ENCODE results near the gene TEX54.
"Not testable (repeated sequence)": the region's sequence is repeated elsewhere in the genome, so short reads cannot be mapped to it uniquely, and the experiment has no call there.

The TEX54 gene

GRCh38 chr11:62879235-62879978 is 46.8 kb upstream of the TEX54 start:
- no peak overlapping the region; the same call in 1 of the 2 replicates for H3K4me3 ChIP-seq (ENCODE audit: low read depth, low read length)
- TF ChIP-seq CTCF (IDR thresholded peaks at IDR 0.05; ENCODE audit: low read depth, low read length, missing control alignments): no peak
- DNase-seq (ENCODE audit: low read depth): no peak

- TF ChIP-seq CTCF (IDR thresholded peaks at IDR 0.05; ENCODE audit: low read depth, low read length, missing control alignments): no peak
- DNase-seq (ENCODE audit: low read depth): no peak
- H3K4me3 ChIP-seq (ENCODE audit: low read depth, low read length): no peak overlapping the region
Measured at GRCh38 chr11:62876712-62877111, 44.1 kb upstream of the TEX54 start.

GRCh38 chr11:62875698-62876478 is 43.2 kb upstream of the TEX54 start:
- no peak overlapping the region for H3K4me3 ChIP-seq (ENCODE audit: low read depth, low read length)
- no peak for DNase-seq (ENCODE audit: low read depth)
- no peak for TF ChIP-seq CTCF (IDR thresholded peaks at IDR 0.05; ENCODE audit: low read depth, low read length, missing control alignments)

- DNase-seq (ENCODE audit: low read depth): no peak
- no peak for TF ChIP-seq CTCF (IDR thresholded peaks at IDR 0.05; ENCODE audit: low read depth, low read length, missing control alignments)
- no peak overlapping the region for H3K4me3 ChIP-seq (ENCODE audit: low read depth, low read length)
Measured at GRCh38 chr11:62874851-62875250, 42.2 kb upstream of the TEX54 start.

GRCh38 chr11:62865635-62866034 is 33.0 kb upstream of the TEX54 start:
- no peak for TF ChIP-seq CTCF (IDR thresholded peaks at IDR 0.05; ENCODE audit: low read depth, low read length, missing control alignments)
- no peak overlapping the region for H3K4me3 ChIP-seq (ENCODE audit: low read depth, low read length)
- no peak for DNase-seq (ENCODE audit: low read depth)

GRCh38 chr11:62863687-62864335 is 31.2 kb upstream of the TEX54 start:
- no peak for TF ChIP-seq CTCF (IDR thresholded peaks at IDR 0.05; ENCODE audit: low read depth, low read length, missing control alignments)
- DNase-seq (ENCODE audit: low read depth): no peak
- H3K4me3 ChIP-seq (ENCODE audit: low read depth, low read length): no peak overlapping the region

- H3K4me3 ChIP-seq (ENCODE audit: low read depth, low read length); DNase-seq (ENCODE audit: low read depth): not testable (repeated sequence)
Measured at GRCh38 chr11:62861564-62862192, 29.0 kb upstream of the TEX54 start.
